Measurements from ENCODE around the gene KHNYN.

KHNYN gene

DNA sequence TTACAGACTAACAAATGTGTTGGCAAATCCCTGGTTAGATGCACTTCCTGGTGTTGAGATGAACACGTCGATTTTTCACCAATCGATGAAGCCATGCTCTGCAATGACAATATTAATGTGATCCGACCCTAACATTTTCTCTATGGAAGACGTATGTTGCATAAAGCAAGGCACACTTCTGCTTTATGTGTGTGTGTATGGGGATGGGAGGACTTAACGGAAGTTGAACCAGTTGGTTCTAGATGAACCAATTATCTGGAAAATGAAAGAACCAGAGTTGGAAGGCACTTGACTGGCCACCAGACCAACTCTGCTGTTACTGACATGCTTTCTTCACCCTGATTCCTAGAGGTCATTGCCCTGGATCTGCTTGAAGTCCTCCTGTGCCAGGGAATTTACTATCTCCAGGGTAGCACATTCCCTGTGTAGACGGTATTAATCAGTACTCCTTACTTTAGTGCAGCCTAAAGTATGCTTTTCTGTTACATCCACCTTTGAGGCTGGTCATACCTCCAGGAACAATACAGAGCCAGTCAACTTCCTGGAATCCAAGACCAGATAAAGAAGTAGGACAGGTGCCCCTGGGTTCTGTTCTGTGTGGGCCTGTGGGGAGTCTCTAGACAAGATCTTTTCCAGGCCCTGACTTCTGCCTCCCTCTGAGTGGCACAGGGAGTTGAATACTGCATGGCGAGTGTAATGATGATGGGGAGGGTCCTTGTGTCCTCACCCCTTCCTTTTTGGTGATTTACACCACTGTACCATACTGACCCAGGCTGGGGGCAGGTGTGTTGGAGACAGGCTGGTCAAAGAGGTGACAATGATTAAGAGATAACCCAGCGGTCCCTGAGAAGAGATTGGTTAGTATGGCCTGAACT, 8.7 kb downstream of the KHNYN start:
- TF ChIP-seq TCF12 (IDR thresholded peaks at IDR 0.05; ENCODE audit: low read depth) (no peak), EGR1 (IDR thresholded peaks at IDR 0.05) (no peak), ZBTB7A (IDR thresholded peaks at IDR 0.05; ENCODE audit: low read depth) (no peak), YY1 (IDR thresholded peaks at IDR 0.05; ENCODE audit: low read depth) (no peak), RAD21 (IDR thresholded peaks at IDR 0.05; ENCODE audit: low read depth) (no peak), EP300 (IDR thresholded peaks at IDR 0.05; ENCODE audit: borderline replicate concordance) (no peak), FOXM1 (IDR thresholded peaks at IDR 0.05; ENCODE audit: borderline replicate concordance, low read depth) (no peak), CREB1 (IDR thresholded peaks at IDR 0.05; ENCODE audit: low read depth) (no peak), NFIC (IDR thresholded peaks at IDR 0.05) (no peak), TAF1 (IDR thresholded peaks at IDR 0.05; ENCODE audit: low read depth) (no peak), CEBPB (IDR thresholded peaks at IDR 0.05) (no peak), TEAD4 (IDR thresholded peaks at IDR 0.05) (no peak)
- TF ChIP-seq, protein P1, sequence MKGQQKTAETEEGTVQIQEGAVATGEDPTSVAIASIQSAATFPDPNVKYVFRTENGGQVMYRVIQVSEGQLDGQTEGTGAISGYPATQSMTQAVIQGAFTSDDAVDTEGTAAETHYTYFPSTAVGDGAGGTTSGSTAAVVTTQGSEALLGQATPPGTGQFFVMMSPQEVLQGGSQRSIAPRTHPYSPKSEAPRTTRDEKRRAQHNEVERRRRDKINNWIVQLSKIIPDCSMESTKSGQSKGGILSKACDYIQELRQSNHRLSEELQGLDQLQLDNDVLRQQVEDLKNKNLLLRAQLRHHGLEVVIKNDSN (IDR thresholded peaks at IDR 0.05): no peak
- TF ChIP-seq, protein P2, sequence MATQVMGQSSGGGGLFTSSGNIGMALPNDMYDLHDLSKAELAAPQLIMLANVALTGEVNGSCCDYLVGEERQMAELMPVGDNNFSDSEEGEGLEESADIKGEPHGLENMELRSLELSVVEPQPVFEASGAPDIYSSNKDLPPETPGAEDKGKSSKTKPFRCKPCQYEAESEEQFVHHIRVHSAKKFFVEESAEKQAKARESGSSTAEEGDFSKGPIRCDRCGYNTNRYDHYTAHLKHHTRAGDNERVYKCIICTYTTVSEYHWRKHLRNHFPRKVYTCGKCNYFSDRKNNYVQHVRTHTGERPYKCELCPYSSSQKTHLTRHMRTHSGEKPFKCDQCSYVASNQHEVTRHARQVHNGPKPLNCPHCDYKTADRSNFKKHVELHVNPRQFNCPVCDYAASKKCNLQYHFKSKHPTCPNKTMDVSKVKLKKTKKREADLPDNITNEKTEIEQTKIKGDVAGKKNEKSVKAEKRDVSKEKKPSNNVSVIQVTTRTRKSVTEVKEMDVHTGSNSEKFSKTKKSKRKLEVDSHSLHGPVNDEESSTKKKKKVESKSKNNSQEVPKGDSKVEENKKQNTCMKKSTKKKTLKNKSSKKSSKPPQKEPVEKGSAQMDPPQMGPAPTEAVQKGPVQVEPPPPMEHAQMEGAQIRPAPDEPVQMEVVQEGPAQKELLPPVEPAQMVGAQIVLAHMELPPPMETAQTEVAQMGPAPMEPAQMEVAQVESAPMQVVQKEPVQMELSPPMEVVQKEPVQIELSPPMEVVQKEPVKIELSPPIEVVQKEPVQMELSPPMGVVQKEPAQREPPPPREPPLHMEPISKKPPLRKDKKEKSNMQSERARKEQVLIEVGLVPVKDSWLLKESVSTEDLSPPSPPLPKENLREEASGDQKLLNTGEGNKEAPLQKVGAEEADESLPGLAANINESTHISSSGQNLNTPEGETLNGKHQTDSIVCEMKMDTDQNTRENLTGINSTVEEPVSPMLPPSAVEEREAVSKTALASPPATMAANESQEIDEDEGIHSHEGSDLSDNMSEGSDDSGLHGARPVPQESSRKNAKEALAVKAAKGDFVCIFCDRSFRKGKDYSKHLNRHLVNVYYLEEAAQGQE (IDR thresholded peaks at IDR 0.05; ENCODE audit: low read depth): no peak
- TF ChIP-seq, protein P3, sequence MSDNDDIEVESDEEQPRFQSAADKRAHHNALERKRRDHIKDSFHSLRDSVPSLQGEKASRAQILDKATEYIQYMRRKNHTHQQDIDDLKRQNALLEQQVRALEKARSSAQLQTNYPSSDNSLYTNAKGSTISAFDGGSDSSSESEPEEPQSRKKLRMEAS (IDR thresholded peaks at IDR 0.05): no peak

DNA sequence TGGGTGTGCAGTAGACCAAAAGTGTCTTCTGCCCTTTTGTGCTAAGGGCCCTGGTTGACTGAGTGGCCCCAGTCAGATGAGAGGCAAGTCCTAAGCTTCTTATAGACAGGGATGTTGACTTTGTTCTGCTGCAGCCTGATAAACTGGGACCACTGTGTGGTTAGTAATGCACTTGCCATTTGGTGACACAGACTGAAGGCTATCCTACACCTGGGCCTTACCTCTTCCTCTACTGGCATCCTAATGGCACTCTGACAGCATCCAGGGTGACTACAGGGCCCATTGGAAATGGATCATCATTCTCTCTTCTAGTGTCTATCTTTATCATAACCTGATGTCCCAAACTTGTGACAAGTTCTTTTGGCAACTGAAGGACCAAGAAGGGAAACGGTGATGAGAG, 9.5 kb downstream of the KHNYN start:
- TF ChIP-seq NFIC (IDR thresholded peaks at IDR 0.05): no peak
- no peak for TF ChIP-seq EP300 (IDR thresholded peaks at IDR 0.05; ENCODE audit: borderline replicate concordance)
- TF ChIP-seq TAF1 (IDR thresholded peaks at IDR 0.05; ENCODE audit: low read depth): no peak
- no peak for TF ChIP-seq TCF12 (IDR thresholded peaks at IDR 0.05; ENCODE audit: low read depth)
- no peak for TF ChIP-seq FOXM1 (IDR thresholded peaks at IDR 0.05; ENCODE audit: borderline replicate concordance, low read depth)
- no peak for TF ChIP-seq TEAD4 (IDR thresholded peaks at IDR 0.05)
- no peak for TF ChIP-seq EGR1 (IDR thresholded peaks at IDR 0.05)
- no peak for TF ChIP-seq CREB1 (IDR thresholded peaks at IDR 0.05; ENCODE audit: low read depth)
- TF ChIP-seq CEBPB (IDR thresholded peaks at IDR 0.05): no peak
- TF ChIP-seq, protein P1 (IDR thresholded peaks at IDR 0.05): no peak
- TF ChIP-seq, protein P3 (IDR thresholded peaks at IDR 0.05): no peak
- no peak for TF ChIP-seq ZBTB7A (IDR thresholded peaks at IDR 0.05; ENCODE audit: low read depth)
- no peak for TF ChIP-seq YY1 (IDR thresholded peaks at IDR 0.05; ENCODE audit: low read depth)
- TF ChIP-seq, protein P2 (IDR thresholded peaks at IDR 0.05; ENCODE audit: low read depth): no peak
- no peak for TF ChIP-seq RAD21 (IDR thresholded peaks at IDR 0.05; ENCODE audit: low read depth)

DNA sequence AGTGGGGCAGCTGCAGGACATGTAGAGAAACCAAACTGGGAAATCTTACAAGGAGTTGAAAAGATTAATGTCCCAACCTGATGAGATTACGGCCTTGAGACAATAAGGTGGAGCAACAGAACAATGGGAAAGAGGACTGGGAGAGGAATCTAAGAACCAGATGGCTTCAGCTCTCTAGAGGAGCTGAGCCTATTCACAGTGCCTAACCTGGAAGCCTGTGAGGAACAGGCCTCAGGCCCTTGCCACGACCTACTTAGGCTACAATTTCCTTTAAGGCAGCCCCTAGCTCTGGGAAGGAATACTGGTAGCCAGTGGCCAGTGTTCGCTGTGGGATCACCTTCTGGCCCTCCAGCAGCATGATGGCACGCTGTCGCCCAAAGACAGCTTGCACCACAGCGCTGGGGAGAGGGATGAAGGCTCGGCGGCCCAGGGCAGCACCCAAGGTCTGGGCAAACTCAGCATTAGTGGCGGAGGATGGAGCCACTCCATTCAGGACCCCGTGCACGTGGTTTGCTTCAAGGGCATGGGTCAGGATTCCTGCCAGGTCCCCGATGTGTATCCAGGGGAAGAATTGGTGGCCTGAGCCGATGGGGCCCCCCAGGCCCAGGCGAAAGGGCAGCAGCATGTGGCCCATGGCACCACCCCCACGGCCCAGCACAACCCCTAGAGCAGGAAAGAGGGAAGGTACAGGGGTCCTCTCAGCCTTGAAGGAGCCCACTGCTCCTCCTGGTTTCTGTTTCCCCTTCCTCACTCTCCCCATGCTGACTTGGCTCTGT, 10.3 kb downstream of the KHNYN start:
- no peak for TF ChIP-seq CEBPB (IDR thresholded peaks at IDR 0.05)
- TF ChIP-seq EGR1 (IDR thresholded peaks at IDR 0.05): no peak
- no peak for TF ChIP-seq EP300 (IDR thresholded peaks at IDR 0.05; ENCODE audit: borderline replicate concordance)
- TF ChIP-seq, protein P3 (IDR thresholded peaks at IDR 0.05): no peak
- TF ChIP-seq TCF12 (IDR thresholded peaks at IDR 0.05; ENCODE audit: low read depth): no peak
- no peak for TF ChIP-seq NFIC (IDR thresholded peaks at IDR 0.05)
- TF ChIP-seq, protein P2 (IDR thresholded peaks at IDR 0.05; ENCODE audit: low read depth): no peak
- no peak for TF ChIP-seq CREB1 (IDR thresholded peaks at IDR 0.05; ENCODE audit: low read depth)
- no peak for TF ChIP-seq TAF1 (IDR thresholded peaks at IDR 0.05; ENCODE audit: low read depth)
- TF ChIP-seq FOXM1 (IDR thresholded peaks at IDR 0.05; ENCODE audit: borderline replicate concordance, low read depth): no peak

Data from Ishikawa (cell line).